NB4 (cell line): ENCODE data around the gene PRSS57.

ENCODE experiments used
- DNase-seq: peaks from one replicate; pipeline ENCODE4 v3.0.0; 2010; ENCODE audit warnings: low read depth
- H3K4me3 ChIP-seq: one replicate; pipeline ENCODE4 v1.5.1; 2011; ENCODE audit warnings: mild to moderate bottlenecking, low read depth, low read length, moderate library complexity
- MYC ChIP-seq: IDR thresholded peaks from 2 replicates; pipeline ENCODE4 v1.6.1; 2011; ENCODE audit warnings: low read depth, low read length
- POLR2A ChIP-seq: IDR thresholded peaks from 2 replicates; pipeline ENCODE4 v1.6.1; 2011; ENCODE audit warnings: mild to moderate bottlenecking; ENCODE audit not compliant: insufficient read length; ENCODE audit errors: extremely low read depth
- TF ChIP-seq, protein P1 (sequence below): IDR thresholded peaks from 2 replicates; pipeline ENCODE4 v1.6.1; 2011; ENCODE audit warnings: low read depth, low read length
- TF ChIP-seq, protein P2 (sequence below): IDR thresholded peaks from one replicate; pipeline ENCODE4 v1.5.1; 2012; ENCODE audit warnings: low read depth, low read length

The PRSS57 gene

DNA sequence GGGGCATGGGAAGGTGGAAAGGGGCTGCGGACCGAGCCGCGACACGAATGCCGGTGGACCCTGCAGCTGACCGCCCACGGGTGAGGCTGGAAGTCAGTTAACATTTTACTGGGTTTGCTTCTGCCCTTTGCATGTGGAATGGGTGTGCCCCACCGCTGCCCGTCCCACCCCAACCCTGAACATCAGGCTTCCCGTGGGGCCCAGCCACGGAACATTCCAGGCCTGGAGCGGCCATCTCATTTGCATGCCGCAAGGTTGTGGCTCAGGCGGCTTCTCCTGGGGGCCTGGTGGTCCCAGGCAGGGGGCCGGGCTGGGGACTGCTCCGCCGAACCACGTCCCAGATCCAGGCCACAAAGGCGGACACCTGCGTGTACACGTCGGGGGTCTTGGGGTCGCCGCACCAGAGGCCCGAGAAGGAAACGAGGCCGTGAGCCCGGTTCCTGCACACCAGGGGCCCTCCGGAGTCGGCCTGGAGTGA is 9.8 kb downstream of the PRSS57 start:
- TF ChIP-seq MYC = no peak
- DNase-seq = no peak
- H3K4me3 ChIP-seq = no peak overlapping the region

DNA sequence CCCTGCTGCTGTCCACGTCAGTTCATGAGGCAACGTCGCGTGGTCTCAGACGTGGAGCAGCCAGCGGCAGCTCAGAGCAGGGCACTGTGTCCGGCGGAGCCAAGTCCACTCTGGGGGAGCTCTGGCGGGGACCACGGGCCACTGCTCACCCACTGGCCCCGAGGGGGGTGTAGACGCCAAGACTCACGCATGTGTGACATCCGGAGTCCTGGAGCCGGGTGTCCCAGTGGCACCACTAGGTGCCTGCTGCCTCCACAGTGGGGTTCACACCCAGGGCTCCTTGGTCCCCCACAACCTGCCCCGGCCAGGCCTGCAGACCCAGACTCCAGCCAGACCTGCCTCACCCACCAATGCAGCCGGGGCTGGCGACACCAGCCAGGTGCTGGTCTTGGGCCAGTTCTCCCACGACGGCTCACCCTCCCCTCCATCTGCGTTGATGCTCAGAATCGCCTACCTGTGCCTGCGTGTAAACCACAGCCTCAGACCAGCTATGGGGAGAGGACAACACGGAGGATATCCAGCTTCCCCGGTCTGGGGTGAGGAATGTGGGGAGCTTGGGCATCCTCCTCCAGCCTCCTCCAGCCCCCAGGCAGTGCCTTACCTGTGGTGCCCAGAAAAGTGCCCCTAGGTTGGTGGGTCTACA is 12.5 kb downstream of the PRSS57 start:
- DNase-seq = no peak
- H3K4me3 ChIP-seq = no peak overlapping the region
- no peak for TF ChIP-seq POLR2A
- TF ChIP-seq, protein P1, sequence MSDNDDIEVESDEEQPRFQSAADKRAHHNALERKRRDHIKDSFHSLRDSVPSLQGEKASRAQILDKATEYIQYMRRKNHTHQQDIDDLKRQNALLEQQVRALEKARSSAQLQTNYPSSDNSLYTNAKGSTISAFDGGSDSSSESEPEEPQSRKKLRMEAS = no peak

DNA sequence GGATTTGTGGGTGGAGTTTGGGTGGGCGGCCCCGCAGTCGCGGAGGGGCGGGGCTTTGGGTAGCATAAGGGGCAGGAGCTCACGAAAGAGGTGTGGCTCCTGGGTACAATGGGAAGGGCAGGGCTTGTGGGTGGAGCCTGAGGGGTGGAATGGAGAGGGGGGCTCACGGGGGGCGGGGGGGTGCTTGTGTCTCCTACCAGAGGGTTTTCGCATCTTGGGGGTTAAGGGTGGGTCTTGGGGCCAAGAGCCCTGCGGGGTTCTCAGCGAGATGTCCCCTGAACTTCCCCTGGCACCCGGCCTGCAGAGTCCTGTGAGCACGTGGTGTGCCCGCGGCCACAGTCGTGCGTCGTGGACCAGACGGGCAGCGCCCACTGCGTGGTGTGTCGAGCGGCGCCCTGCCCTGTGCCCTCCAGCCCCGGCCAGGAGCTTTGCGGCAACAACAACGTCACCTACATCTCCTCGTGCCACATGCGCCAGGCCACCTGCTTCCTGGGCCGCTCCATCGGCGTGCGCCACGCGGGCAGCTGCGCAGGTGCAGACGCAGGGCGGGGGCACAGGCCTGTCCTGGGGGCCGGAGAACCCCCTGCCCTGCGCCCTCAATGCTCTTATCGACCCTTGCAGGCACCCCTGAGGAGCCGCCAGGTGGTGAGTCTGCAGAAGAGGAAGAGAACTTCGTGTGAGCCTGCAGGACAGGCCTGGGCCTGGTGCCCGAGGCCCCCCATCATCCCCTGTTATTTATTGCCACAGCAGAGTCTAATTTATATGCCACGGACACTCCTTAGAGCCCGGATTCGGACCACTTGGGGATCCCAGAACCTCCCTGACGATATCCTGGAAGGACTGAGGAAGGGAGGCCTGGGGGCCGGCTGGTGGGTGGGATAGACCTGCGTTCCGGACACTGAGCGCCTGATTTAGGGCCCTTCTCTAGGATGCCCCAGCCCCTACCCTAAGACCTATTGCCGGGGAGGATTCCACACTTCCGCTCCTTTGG is 13.9 kb downstream of the PRSS57 start:
- TF ChIP-seq, protein P2, sequence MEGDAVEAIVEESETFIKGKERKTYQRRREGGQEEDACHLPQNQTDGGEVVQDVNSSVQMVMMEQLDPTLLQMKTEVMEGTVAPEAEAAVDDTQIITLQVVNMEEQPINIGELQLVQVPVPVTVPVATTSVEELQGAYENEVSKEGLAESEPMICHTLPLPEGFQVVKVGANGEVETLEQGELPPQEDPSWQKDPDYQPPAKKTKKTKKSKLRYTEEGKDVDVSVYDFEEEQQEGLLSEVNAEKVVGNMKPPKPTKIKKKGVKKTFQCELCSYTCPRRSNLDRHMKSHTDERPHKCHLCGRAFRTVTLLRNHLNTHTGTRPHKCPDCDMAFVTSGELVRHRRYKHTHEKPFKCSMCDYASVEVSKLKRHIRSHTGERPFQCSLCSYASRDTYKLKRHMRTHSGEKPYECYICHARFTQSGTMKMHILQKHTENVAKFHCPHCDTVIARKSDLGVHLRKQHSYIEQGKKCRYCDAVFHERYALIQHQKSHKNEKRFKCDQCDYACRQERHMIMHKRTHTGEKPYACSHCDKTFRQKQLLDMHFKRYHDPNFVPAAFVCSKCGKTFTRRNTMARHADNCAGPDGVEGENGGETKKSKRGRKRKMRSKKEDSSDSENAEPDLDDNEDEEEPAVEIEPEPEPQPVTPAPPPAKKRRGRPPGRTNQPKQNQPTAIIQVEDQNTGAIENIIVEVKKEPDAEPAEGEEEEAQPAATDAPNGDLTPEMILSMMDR = no peak
- TF ChIP-seq MYC = no peak
- H3K4me3 ChIP-seq = no peak overlapping the region
- peak; percentile 50 for DNase-seq

DNA sequence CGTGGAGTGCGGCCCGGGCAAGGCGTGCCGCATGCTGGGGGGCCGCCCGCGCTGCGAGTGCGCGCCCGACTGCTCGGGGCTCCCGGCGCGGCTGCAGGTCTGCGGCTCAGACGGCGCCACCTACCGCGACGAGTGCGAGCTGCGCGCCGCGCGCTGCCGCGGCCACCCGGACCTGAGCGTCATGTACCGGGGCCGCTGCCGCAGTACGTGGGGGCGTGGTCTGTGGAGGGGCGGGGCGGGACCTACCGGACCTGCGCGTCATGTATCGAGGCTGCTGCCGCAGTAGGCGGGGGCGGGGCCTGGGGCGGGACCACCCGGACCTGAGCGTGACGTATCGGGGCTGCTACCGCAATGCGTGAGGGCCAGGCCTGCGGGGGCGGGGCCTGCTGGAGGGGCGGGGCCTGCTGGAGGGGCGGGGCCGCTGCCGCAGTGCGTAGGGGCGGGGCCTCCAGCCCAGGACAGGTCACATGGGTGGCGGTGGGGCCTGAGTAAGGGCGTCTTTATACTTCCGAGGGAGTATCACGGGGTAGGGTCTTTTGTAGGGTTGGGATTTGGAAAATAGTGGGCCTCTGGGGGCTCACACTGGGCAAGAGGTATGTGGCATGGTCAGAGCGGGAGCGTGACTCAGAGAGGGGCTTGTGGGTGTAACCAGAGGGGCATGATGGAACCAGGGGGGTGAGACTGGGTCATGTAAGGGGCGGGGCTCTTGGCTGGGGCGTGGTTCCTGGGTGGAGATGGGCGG is 14.8 kb downstream of the PRSS57 start:
- peak overlapping the region; percentile 49 for H3K4me3 ChIP-seq
- TF ChIP-seq, protein P2 = peak; percentile 17
- peak; percentile 62 for TF ChIP-seq MYC
- TF ChIP-seq, protein P1 = peak; percentile 30; the same call in 1 of the 2 replicates
- TF ChIP-seq POLR2A = peak; percentile 56
- peak; percentile 95 for DNase-seq

DNA sequence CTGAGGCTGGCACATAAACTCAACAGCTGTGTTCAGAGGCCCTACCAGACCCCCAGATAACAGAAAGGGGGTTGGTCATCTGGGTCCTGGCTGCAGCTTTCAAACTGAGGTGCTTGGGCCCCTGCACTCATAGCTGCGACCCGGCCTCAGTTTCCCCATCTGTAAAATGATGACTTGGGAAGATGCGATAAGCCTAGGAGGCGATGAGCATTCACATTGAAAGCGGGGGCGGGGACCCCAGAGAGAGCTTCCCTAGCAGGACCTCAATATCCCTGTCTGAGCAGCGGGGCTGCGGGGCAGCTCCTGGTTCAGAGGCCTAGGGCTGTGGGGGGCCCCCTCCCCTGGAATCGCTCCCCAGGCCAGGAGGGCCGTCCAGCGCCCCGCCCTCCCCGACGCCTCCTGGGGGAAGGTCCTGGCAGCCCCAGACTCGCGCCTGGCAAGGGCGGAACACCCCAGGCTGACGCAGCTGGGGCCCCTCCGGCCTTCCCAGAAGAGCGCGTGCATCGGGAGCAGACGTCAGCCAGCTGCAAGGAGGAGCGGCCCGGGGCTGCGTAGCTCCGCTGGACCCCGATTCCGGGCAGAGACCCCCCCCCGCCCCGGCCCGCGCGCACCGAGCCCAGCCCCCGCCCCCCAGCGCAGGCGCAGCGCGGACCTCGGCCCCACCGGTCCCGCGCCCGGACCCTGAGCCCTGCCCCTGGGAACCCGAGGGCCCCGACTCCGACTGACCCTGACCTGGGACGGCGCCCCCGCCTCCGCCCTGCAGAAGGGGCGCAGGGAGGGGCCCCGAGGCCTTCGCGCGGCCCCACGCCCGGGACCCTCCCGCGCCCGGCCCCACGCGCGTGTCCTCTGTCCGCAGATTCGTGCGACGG is 15.6 kb downstream of the PRSS57 start:
- DNase-seq = peak; percentile 66
- H3K4me3 ChIP-seq = peak overlapping the region; percentile 42
- TF ChIP-seq POLR2A = no peak
- TF ChIP-seq, protein P2 = no peak
- TF ChIP-seq, protein P1 = no peak
- no peak for TF ChIP-seq MYC

DNA sequence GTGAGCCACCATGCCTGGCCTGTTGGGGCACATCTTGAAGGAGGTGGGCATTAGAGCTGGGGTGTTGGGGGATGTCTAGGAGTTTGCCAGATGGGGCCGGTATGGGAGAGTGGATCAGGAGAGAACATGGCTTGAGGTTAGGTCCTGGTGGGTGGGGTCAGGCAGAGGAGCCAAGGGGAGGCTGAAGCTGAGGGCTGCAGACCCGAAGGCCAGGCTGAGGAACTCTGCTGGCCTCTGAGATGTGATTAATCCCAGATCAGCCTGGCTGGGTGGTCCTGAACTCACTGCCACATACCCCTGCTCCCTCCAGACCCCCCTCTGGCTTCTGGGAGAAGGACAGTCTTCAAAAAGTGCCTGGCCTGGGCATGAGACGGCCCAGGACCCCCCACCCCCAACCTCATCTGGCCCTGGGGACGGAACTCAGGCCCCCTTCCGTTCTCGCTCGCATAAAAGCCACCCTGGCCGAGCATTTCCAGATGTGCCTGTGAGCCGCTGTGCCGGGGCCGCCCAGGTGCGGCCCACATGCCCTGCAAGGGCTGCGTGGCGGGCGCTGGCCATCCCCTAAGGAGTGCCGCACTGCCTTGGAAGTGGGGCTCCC is 16.4 kb downstream of the PRSS57 start:
- TF ChIP-seq, protein P2 = no peak
- no peak for TF ChIP-seq POLR2A
- no peak for DNase-seq
- H3K4me3 ChIP-seq = peak overlapping the region; percentile 42
